Spleen (tissue), 7 donors: ENCODE measurements around the gene MOB1A.

Source experiments
- POLR2AphosphoS5 ChIP-seq, 3 donors: sonication (generic); formaldehyde crosslinking; IDR thresholded peaks; one replicate each; pipeline ENCODE4 v1.5.1; 2017; ENCODE audit warnings: antibody characterized with exemption in 3 of 3
- TF ChIP-seq, protein P1 (sequence below), 11 experiments: fragments of 200-600 bp in 7 of 11; fragments of 450-650 bp in 4 of 11; sonication (generic) in 4 of 11; IDR thresholded peaks in 8 of 11; conservative IDR thresholded peaks in 3 of 11; 1 replicate in 7 of 11; 2 replicates in 4 of 11; pipeline versions ENCODE4 v1.4.0 to v1.8.0; 2016 to 2021; ENCODE audit warnings: antibody characterized with exemption in 11 of 11, inconsistent platforms in 4 of 11, mild to moderate bottlenecking in 1 of 11
- donor health status: DM: no; HTN: no; CAD: no; lungs with moderate emphysema.
- donor health status: DM: no; HTN: no; CAD: no.
- donor health status: DM: no; HTN: no; CAD: no.

DNA sequence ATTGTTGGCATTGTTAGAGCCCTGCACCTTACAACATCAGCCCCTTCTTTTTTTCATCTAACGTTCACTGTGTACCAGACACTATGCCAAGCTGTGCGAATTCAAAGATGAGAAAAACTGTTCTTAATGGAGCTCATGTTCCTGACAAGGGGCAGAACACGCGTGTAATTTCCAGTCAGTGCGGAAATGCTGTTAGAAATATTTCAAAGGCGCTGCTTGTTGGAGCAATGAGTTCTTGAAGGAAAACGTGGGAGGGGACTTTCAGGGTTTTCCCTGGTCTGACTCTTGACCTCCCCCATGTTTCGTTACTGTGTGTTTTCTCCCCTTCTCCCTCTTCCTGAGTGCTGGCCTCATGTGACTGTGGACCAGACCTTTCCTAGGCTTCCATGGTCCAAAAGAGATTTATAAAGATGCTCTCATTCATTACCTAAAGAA is 21.2 kb upstream of the MOB1A start:
- peak in 1 of 3 donors; percentile 33 for TF ChIP-seq POLR2AphosphoS5 (IDR thresholded peaks at IDR 0.05)
- TF ChIP-seq, protein P1, sequence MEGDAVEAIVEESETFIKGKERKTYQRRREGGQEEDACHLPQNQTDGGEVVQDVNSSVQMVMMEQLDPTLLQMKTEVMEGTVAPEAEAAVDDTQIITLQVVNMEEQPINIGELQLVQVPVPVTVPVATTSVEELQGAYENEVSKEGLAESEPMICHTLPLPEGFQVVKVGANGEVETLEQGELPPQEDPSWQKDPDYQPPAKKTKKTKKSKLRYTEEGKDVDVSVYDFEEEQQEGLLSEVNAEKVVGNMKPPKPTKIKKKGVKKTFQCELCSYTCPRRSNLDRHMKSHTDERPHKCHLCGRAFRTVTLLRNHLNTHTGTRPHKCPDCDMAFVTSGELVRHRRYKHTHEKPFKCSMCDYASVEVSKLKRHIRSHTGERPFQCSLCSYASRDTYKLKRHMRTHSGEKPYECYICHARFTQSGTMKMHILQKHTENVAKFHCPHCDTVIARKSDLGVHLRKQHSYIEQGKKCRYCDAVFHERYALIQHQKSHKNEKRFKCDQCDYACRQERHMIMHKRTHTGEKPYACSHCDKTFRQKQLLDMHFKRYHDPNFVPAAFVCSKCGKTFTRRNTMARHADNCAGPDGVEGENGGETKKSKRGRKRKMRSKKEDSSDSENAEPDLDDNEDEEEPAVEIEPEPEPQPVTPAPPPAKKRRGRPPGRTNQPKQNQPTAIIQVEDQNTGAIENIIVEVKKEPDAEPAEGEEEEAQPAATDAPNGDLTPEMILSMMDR (IDR thresholded peaks at IDR 0.05 in 8 of 11, conservative IDR thresholded peaks at IDR 0.05 in 3 of 11), result no peak
